Parathyroid adenoma (tissue), 2 donors: ENCODE data around the gene ARL8A.

Source experiments
- H2AFZ ChIP-seq: fragments of 300-600 bp; sonication (generic); one replicate; pipeline ENCODE4 v1.7.0; 2017; ENCODE audit warnings: antibody characterized with exemption, mild to moderate bottlenecking
- H3K27ac ChIP-seq: fragments of 300-600 bp; sonication (generic); one replicate; pipeline ENCODE4 v1.7.0; 2017
- H3K27me3 ChIP-seq: fragments of 300-600 bp; sonication (generic); one replicate; pipeline ENCODE4 v1.7.0; 2017; ENCODE audit warnings: low read length; ENCODE audit not compliant: control insufficient read depth, insufficient read depth
- H3K36me3 ChIP-seq: fragments of 300-600 bp; sonication (generic); one replicate; pipeline ENCODE4 v1.7.0; 2017; ENCODE audit warnings: low read length; ENCODE audit not compliant: control insufficient read depth, insufficient read depth
- H3K4me1 ChIP-seq: fragments of 300-600 bp; sonication (generic); one replicate; pipeline ENCODE4 v1.7.0; 2017; ENCODE audit warnings: control low read depth
- H3K4me2 ChIP-seq: fragments of 300-600 bp; sonication (generic); one replicate; pipeline ENCODE4 v1.7.0; 2017; ENCODE audit warnings: low read length
- H3K4me3 ChIP-seq: fragments of 300-600 bp; sonication (generic); one replicate; pipeline ENCODE4 v1.7.0; 2017; ENCODE audit warnings: low read depth, low read length
- H3K79me2 ChIP-seq: fragments of 300-600 bp; sonication (generic); one replicate; pipeline ENCODE4 v1.7.0; 2017; ENCODE audit warnings: control low read depth
- H3K9ac ChIP-seq: fragments of 300-600 bp; sonication (generic); one replicate; pipeline ENCODE4 v1.7.0; 2017; ENCODE audit warnings: mild to moderate bottlenecking
- H3K9me3 ChIP-seq: fragments of 300-600 bp; sonication (generic); one replicate; pipeline ENCODE4 v1.7.0; 2017; ENCODE audit warnings: low read length; ENCODE audit not compliant: control insufficient read depth
- TF ChIP-seq, protein P1 (sequence below): fragments of 300-600 bp; sonication (generic); IDR thresholded peaks from one replicate; pipeline ENCODE4 v1.7.0; 2017; ENCODE audit warnings: antibody characterized with exemption, mild to moderate bottlenecking
- donor health status: primary hyperparathyroidism.

ARL8A gene

DNA sequence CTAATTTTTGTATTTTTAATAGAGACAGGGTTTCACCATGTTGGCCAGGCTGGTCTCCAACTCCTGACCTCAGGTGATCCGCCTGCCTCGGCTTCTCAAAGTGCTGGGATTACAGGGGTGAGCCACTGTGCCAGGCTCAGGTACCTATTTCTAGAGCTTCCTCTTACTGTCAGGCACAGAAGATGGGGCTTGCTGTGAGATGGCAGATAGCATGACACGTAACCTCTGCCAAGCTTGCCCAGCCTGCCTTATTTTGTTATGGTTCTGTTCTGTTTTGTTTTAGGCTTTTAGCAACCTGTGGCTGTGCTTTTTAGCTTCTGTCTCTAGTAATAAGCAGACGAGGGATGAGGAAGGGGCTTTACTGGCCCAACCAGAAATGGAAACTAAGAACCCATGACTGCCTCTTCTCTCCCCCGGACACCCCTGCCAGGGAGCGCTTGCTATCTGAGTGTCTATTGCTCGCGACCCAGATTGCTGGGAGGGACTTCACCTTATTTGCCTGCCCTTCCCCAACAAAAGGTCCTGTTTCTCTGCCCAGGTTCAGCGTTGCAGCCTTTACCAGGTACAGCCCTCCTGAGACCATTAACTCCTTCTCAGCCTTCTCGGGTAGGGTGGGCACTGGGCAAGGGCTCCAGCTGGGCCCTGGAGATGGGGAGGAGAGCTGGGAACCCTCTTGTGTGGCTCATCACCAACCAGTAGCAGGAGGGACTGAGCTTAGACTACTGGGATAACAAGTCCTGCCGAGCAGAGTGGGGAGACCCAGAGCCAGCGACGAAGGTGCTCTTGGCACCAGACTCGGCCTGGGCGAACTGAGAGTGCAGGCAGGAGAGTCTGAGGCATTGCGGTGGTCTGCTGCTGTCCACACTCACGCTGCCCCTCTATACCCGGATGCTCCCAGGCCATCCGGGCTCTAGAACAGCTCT lies 35.6 kb upstream of the ARL8A start:
- Histone ChIP-seq H3K36me3 (no peaks in the 10 kb centered on the region), H2AFZ (no peak overlapping the region), H3K4me1 (no peaks in the 10 kb centered on the region), H3K9me3 (no peaks in the 10 kb centered on the region), H3K9ac (no peak overlapping the region), H3K79me2 (no peaks in the 10 kb centered on the region), H3K27me3 (no peaks in the 10 kb centered on the region), H3K27ac (no peak overlapping the region), H3K4me3 (no peak overlapping the region), H3K4me2 (no peak overlapping the region)
- TF ChIP-seq, protein P1, sequence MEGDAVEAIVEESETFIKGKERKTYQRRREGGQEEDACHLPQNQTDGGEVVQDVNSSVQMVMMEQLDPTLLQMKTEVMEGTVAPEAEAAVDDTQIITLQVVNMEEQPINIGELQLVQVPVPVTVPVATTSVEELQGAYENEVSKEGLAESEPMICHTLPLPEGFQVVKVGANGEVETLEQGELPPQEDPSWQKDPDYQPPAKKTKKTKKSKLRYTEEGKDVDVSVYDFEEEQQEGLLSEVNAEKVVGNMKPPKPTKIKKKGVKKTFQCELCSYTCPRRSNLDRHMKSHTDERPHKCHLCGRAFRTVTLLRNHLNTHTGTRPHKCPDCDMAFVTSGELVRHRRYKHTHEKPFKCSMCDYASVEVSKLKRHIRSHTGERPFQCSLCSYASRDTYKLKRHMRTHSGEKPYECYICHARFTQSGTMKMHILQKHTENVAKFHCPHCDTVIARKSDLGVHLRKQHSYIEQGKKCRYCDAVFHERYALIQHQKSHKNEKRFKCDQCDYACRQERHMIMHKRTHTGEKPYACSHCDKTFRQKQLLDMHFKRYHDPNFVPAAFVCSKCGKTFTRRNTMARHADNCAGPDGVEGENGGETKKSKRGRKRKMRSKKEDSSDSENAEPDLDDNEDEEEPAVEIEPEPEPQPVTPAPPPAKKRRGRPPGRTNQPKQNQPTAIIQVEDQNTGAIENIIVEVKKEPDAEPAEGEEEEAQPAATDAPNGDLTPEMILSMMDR = no peak

DNA sequence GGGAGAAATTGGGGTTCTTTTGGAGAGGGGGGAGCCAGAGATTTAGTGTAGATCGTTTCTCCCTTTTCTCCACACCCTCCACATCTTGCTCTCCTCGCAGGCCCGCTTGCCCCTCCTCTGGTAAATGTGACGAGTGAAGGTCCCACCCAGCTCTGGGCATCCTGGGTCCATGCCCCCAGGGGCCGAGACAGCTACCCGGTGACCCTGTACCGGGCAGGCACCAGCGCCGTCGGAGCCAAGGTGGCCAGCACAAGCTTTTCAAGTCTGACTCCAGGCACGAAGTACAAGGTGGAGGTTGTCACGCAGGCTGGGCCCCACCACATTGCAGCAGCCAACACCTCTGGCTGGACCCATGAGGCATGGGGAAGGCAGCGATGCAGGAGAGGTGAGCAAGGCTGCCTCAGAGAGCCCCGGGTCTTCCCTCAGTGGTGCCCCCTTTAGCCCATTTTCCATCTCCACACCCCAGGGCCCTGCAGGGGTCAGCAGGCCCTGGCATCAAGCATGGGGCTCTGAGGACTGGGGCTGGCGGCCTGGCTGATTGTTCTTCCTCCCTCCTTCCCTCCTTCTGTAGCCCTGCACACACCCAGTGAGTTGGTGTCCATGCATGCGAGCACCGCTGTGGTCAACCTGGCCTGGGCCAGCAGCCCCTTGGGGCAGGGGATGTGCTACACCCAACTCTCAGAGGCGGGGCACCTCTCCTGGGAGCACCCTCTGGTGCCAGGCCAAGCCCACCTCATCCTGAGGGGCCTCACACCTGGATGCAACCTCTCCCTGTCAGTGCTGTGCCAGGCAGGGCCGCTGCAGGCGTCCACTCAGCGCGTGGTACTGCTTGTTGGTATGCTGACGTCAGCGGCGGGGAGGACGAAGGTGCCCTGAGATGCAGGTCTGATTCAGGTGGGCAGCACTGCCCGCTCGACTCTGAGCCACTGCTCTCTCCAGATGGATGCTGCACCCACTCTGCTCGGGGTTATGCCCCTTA lies 32.7 kb upstream of the ARL8A start:
- TF ChIP-seq, protein P1 = no peak
- Histone ChIP-seq H3K9ac (no peak overlapping the region), H2AFZ (no peak overlapping the region), H3K27ac (no peak overlapping the region), H3K27me3 (no peaks in the 10 kb centered on the region), H3K36me3 (no peaks in the 10 kb centered on the region), H3K4me3 (no peak overlapping the region), H3K9me3 (no peaks in the 10 kb centered on the region), H3K4me1 (no peaks in the 10 kb centered on the region), H3K4me2 (no peak overlapping the region), H3K79me2 (no peaks in the 10 kb centered on the region)

DNA sequence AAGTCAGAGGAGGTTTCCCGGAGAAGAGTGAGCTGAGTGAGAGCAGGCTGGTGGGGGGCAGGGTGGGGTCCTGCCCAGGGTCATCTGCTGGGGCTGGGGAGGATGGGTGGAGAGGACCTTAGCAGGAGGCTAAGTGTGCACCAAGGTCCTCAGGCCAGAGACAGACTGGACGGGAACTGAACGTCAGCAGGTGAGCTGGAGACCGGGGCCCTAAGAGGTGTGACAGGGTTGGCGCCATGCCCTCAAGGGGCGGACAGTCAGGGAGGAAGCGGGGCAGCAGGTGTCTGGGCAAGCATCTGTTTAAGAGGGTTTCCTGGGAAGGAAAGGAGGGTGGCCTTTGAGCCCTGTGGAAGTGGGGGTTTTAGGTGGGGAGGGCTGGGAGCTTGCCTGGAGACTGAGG lies 29.5 kb upstream of the ARL8A start:
- Histone ChIP-seq H3K36me3 (no peaks in the 10 kb centered on the region), H3K9me3 (no peaks in the 10 kb centered on the region), H3K27me3 (no peaks in the 10 kb centered on the region), H3K4me1 (no peaks in the 10 kb centered on the region), H3K4me3 (no peak overlapping the region), H3K4me2 (no peak overlapping the region), H2AFZ (no peak overlapping the region), H3K79me2 (no peaks in the 10 kb centered on the region), H3K9ac (no peak overlapping the region), H3K27ac (no peak overlapping the region)
- TF ChIP-seq, protein P1 = no peak

DNA sequence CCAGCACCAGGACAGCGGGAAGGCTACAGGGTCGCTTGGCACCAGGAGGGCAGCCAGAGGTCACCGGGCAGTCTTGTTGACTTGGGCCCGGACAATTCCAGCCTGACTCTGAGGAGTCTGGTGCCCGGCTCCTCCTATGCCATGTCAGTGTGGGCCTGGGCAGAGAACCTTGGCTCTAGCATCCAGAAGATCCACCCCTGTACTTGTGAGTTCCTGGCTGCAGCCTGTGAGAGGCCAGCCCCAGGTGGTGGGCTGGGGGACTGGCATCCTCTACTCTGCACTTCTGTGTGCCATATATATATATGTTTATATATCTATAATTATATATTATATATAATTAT lies 27.4 kb upstream of the ARL8A start:
- Histone ChIP-seq H3K4me2 (no peak overlapping the region), H3K4me1 (no peaks in the 10 kb centered on the region), H3K27me3 (no peaks in the 10 kb centered on the region), H3K36me3 (no peaks in the 10 kb centered on the region), H3K27ac (no peak overlapping the region), H3K4me3 (no peak overlapping the region), H2AFZ (no peak overlapping the region), H3K79me2 (no peaks in the 10 kb centered on the region), H3K9me3 (no peaks in the 10 kb centered on the region), H3K9ac (no peak overlapping the region)
- TF ChIP-seq, protein P1 = no peak
